Adipocyte (in vitro differentiated cells): ENCODE measurements around the gene KRT72.

Experiments used
- DNase-seq: peaks from one replicate; pipeline ENCODE4 v3.0.0-alpha.2; 2015; ENCODE audit warnings: low read depth
- H3K27me3 ChIP-seq: replicated peaks from 2 replicates; pipeline ENCODE4 v1.7.0; 2013; ENCODE audit warnings: mild to moderate bottlenecking, low read length, moderate library complexity; ENCODE audit not compliant: control insufficient read depth, insufficient read depth
- H3K36me3 ChIP-seq: 2 replicates; pipeline ENCODE4 v1.7.0; 2013; ENCODE audit warnings: low read length, mild to moderate bottlenecking, moderate library complexity; ENCODE audit not compliant: control insufficient read depth, insufficient read depth, severe bottlenecking
- H3K4me1 ChIP-seq: 2 replicates; pipeline ENCODE4 v1.7.0; 2013; ENCODE audit warnings: mild to moderate bottlenecking, low read length, moderate library complexity; ENCODE audit not compliant: control insufficient read depth, insufficient read depth
- H3K4me3 ChIP-seq: 2 replicates; pipeline ENCODE4 v1.7.0; 2013; ENCODE audit warnings: mild to moderate bottlenecking, low read length, moderate library complexity
- H3K9ac ChIP-seq: 2 replicates; pipeline ENCODE4 v1.7.0; 2013; ENCODE audit warnings: mild to moderate bottlenecking, low read length, moderate library complexity
- H3K9me3 ChIP-seq: 2 replicates; pipeline ENCODE4 v1.7.0; 2013; ENCODE audit warnings: mild to moderate bottlenecking, low read length, moderate library complexity; ENCODE audit not compliant: control insufficient read depth

Gene KRT72

GRCh38 chr12:52637299-52637698 lies 36.0 kb upstream of the KRT72 start:
- no peaks in the 10 kb centered on the region for H3K9me3 ChIP-seq
- H3K27me3 ChIP-seq, result peaks cover 61% of the 10 kb centered on the region
- no peak for DNase-seq
- no peaks in the 10 kb centered on the region for H3K36me3 ChIP-seq
- H3K9ac ChIP-seq, result no peak overlapping the region
- peaks cover 4% of the 10 kb centered on the region for H3K4me1 ChIP-seq
- H3K4me3 ChIP-seq, result no peak overlapping the region

GRCh38 chr12:52636592-52637258 lies 35.5 kb upstream of the KRT72 start:
- H3K9me3 ChIP-seq, result no peaks in the 10 kb centered on the region
- peaks cover 62% of the 10 kb centered on the region for H3K27me3 ChIP-seq
- H3K4me3 ChIP-seq, result no peak overlapping the region
- no peak overlapping the region for H3K9ac ChIP-seq
- no peak for DNase-seq
- H3K4me1 ChIP-seq, result peaks cover 4% of the 10 kb centered on the region
- no peaks in the 10 kb centered on the region for H3K36me3 ChIP-seq

GRCh38 chr12:52636189-52636588 lies 34.9 kb upstream of the KRT72 start:
- Histone ChIP-seq H3K4me3 (no peak overlapping the region), H3K27me3 (peaks cover 62% of the 10 kb centered on the region), H3K4me1 (peaks cover 4% of the 10 kb centered on the region), H3K36me3 (no peaks in the 10 kb centered on the region), H3K9me3 (no peaks in the 10 kb centered on the region), H3K9ac (no peak overlapping the region)
- no peak for DNase-seq

- H3K36me3 ChIP-seq, result no peaks in the 10 kb centered on the region
- no peak overlapping the region for H3K9ac ChIP-seq
- no peak for DNase-seq
- no peak overlapping the region for H3K4me3 ChIP-seq
- no peaks in the 10 kb centered on the region for H3K9me3 ChIP-seq
- H3K4me1 ChIP-seq, result peaks cover 4% of the 10 kb centered on the region
- H3K27me3 ChIP-seq, result peaks cover 71% of the 10 kb centered on the region
These were observed 33.2 kb upstream of the KRT72 start for GRCh38 chr12:52634266-52635056.

- Histone ChIP-seq H3K27me3 (peaks cover 71% of the 10 kb centered on the region), H3K9me3 (no peaks in the 10 kb centered on the region), H3K4me1 (peaks cover 4% of the 10 kb centered on the region), H3K36me3 (no peaks in the 10 kb centered on the region), H3K9ac (no peak overlapping the region), H3K4me3 (no peak overlapping the region)
- DNase-seq, result no peak
These were observed 32.1 kb upstream of the KRT72 start for GRCh38 chr12:52633383-52633782.

- Histone ChIP-seq H3K9ac (no peak overlapping the region), H3K4me1 (peaks cover 4% of the 10 kb centered on the region), H3K4me3 (no peak overlapping the region), H3K27me3 (peaks cover 73% of the 10 kb centered on the region), H3K36me3 (no peaks in the 10 kb centered on the region), H3K9me3 (no peaks in the 10 kb centered on the region)
- DNase-seq, result no peak
These were observed 31.4 kb upstream of the KRT72 start for GRCh38 chr12:52632656-52633055.

GRCh38 chr12:52631676-52632459 lies 30.6 kb upstream of the KRT72 start:
- no peaks in the 10 kb centered on the region for H3K9me3 ChIP-seq
- H3K27me3 ChIP-seq, result peaks cover 81% of the 10 kb centered on the region
- H3K9ac ChIP-seq, result no peak overlapping the region
- peaks cover 2% of the 10 kb centered on the region for H3K4me1 ChIP-seq
- H3K36me3 ChIP-seq, result no peaks in the 10 kb centered on the region
- H3K4me3 ChIP-seq, result no peak overlapping the region
- DNase-seq, result no peak

GRCh38 chr12:52631264-52631663 lies 30.0 kb upstream of the KRT72 start:
- Histone ChIP-seq H3K4me1 (no peaks in the 10 kb centered on the region), H3K27me3 (peaks cover 87% of the 10 kb centered on the region), H3K36me3 (no peaks in the 10 kb centered on the region), H3K9me3 (no peaks in the 10 kb centered on the region), H3K9ac (no peak overlapping the region), H3K4me3 (no peak overlapping the region)
- no peak for DNase-seq

- Histone ChIP-seq H3K36me3 (no peaks in the 10 kb centered on the region), H3K9me3 (no peaks in the 10 kb centered on the region), H3K4me3 (no peak overlapping the region), H3K4me1 (no peaks in the 10 kb centered on the region), H3K27me3 (peaks cover 88% of the 10 kb centered on the region), H3K9ac (no peak overlapping the region)
- no peak for DNase-seq
These were observed 29.4 kb upstream of the KRT72 start for GRCh38 chr12:52630599-52631200.

- peaks cover 89% of the 10 kb centered on the region for H3K27me3 ChIP-seq
- no peak overlapping the region for H3K4me3 ChIP-seq
- H3K9me3 ChIP-seq, result no peaks in the 10 kb centered on the region
- H3K9ac ChIP-seq, result no peak overlapping the region
- no peak for DNase-seq
- no peaks in the 10 kb centered on the region for H3K36me3 ChIP-seq
- no peaks in the 10 kb centered on the region for H3K4me1 ChIP-seq
These were observed 28.8 kb upstream of the KRT72 start for GRCh38 chr12:52630008-52630500.
